22Rv1 (cell line): ENCODE results near the gene CCNA2.

ENCODE experiments used
- ZFX ChIP-seq: fragments of 450-650 bp; IDR thresholded peaks from 2 replicates; pipeline ENCODE4 v1.6.1; 2017; ENCODE audit warnings: antibody characterized with exemption, borderline replicate concordance
- TF ChIP-seq, protein P1 (sequence below): fragments of 450-650 bp; IDR thresholded peaks from 2 replicates; pipeline ENCODE4 v1.5.1; 2017; ENCODE audit warnings: mild to moderate bottlenecking

DNA sequence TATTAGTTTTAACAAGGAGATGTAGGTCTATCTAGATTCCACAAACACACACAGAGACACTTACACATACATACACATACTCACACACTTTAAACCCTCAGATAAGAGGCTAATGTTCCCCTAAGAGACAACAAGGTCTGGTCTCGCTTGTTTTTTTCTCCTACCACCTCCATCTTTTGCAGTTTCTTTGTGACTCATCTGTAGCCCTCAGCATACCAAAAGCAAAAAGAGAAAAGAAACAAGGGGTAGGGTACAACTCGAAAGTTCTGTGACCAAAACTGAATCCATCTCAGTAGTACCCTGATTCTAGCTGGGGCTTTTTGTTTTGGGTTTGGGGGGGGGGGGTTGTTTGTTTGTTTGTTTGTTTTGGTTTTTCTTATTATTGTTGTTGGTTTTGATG lies 34.8 kb downstream of the CCNA2 start:
- TF ChIP-seq, protein P1, sequence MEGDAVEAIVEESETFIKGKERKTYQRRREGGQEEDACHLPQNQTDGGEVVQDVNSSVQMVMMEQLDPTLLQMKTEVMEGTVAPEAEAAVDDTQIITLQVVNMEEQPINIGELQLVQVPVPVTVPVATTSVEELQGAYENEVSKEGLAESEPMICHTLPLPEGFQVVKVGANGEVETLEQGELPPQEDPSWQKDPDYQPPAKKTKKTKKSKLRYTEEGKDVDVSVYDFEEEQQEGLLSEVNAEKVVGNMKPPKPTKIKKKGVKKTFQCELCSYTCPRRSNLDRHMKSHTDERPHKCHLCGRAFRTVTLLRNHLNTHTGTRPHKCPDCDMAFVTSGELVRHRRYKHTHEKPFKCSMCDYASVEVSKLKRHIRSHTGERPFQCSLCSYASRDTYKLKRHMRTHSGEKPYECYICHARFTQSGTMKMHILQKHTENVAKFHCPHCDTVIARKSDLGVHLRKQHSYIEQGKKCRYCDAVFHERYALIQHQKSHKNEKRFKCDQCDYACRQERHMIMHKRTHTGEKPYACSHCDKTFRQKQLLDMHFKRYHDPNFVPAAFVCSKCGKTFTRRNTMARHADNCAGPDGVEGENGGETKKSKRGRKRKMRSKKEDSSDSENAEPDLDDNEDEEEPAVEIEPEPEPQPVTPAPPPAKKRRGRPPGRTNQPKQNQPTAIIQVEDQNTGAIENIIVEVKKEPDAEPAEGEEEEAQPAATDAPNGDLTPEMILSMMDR = no peak
- no peak for TF ChIP-seq ZFX
